Measurements from ENCODE around the gene BTNL8.

The BTNL8 gene

DNA sequence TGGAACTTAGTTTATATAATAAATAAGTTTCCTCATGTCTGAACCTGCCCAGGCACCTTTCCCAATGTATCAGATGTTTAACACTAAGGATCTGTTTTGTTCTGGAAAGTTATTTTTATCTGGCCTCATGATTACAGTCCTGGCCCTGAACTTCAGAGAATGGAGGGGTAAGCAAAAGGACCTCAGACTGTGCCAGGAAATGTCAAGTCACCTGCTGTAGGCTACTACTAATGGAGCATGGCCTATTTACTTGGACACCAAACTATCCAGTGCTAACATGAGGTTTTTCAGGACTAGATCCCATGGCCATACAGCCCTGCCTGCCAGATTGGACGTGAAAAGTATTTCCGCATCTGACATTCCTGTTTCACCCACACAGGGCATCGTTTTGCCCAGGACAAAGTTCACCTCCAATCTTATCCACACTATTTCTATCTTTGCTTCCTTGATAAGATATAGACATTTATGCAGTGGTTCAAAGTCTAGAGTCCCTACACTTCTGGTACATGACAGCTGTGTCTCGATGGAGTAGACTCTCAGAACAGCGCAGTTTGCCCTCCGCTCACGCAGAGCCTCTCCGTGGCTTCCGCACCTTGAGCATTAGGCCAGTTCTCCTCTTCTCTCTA is at the start of gene BTNL8:
Gene BTNL8, plus strand, starts transcription at position 539 of the 626 bp plus-strand sequence. CDS start 152 bp downstream, outside the sequence.
- TF ChIP-seq, protein P1, sequence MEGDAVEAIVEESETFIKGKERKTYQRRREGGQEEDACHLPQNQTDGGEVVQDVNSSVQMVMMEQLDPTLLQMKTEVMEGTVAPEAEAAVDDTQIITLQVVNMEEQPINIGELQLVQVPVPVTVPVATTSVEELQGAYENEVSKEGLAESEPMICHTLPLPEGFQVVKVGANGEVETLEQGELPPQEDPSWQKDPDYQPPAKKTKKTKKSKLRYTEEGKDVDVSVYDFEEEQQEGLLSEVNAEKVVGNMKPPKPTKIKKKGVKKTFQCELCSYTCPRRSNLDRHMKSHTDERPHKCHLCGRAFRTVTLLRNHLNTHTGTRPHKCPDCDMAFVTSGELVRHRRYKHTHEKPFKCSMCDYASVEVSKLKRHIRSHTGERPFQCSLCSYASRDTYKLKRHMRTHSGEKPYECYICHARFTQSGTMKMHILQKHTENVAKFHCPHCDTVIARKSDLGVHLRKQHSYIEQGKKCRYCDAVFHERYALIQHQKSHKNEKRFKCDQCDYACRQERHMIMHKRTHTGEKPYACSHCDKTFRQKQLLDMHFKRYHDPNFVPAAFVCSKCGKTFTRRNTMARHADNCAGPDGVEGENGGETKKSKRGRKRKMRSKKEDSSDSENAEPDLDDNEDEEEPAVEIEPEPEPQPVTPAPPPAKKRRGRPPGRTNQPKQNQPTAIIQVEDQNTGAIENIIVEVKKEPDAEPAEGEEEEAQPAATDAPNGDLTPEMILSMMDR (conservative IDR thresholded peaks at IDR 0.05), result no peak
- H3K27ac ChIP-seq, result no peak within 1 kb of the TSS

GRCh38 chr5:180849827-180850226 is 49.1 kb upstream of the BTNL8 start:
- TF ChIP-seq, protein P1 (conservative IDR thresholded peaks at IDR 0.05), result no peak
- no peak overlapping the region for H3K27ac ChIP-seq

GRCh38 chr5:180850434-180851078 is 48.4 kb upstream of the BTNL8 start:
- no peak overlapping the region for H3K27ac ChIP-seq
- TF ChIP-seq, protein P1 (conservative IDR thresholded peaks at IDR 0.05), result no peak

- TF ChIP-seq, protein P1 (conservative IDR thresholded peaks at IDR 0.05), result no peak
These were observed 46.5 kb upstream of the BTNL8 start for GRCh38 chr5:180852495-180852894.

DNA sequence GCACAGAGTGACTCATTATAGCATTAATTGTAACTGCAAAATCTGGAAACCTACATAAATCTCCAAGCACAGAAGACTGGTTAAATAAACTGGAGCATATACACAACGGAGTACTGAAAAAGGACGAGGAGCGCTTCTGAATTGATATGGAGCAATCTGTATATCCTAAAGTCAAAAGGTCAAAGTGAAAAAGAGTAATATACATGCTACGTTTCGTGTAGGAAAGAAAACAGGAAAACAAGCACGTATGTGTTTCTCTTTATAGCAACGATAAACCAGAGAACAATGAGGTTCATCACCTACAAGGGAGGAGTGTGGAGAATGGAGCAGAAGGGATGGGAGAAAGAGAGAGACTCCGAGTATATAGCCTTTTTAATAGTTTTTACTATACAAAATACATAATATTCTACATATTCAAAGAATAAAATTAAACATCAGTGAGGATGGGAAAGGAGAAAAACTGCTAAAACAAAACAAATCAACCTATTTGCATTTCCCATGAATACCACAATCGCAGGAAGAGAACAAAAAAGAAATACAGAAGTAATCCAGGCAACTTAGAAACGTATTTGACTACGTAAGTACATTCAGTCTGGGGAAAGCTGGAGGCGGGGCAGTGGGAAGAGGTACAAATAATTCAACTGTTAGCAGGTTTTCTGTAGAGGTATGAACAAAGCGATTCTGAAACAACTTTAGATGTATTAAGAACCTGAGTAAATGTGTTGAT is 45.7 kb upstream of the BTNL8 start:
- H3K27ac ChIP-seq, result no peak overlapping the region
- TF ChIP-seq, protein P1 (conservative IDR thresholded peaks at IDR 0.05), result no peak

More at GRCh38 chr5:180852495-180852894, 46.5 kb upstream of the BTNL8 start:
- H3K27ac ChIP-seq, result no peak overlapping the region

- TF ChIP-seq, protein P1 (conservative IDR thresholded peaks at IDR 0.05), result no peak
- H3K27ac ChIP-seq, result no peak overlapping the region
These were observed 45.1 kb upstream of the BTNL8 start for GRCh38 chr5:180853848-180854176.

DNA sequence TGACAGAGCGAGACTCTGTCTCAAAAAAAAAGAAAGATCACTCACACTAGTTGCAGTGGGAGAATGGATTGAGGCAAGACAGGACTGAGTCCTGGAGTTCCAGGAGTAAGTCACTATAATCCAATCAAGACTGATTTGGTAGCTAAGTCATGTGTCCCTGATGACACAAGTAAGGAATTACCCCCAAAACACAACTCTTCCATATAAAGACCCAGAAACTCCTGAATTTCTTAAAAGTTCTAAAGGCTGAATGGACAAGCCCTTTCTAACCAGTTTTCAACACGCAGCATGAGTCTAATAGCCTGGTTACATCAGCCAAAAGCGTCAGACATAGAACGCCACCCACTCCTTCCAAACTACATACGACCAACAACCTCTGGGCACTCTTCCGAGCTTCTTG is 40.4 kb upstream of the BTNL8 start:
- H3K27ac ChIP-seq, result peak overlapping the region; percentile 99
- TF ChIP-seq, protein P1 (conservative IDR thresholded peaks at IDR 0.05), result no peak
